ENCODE results near the gene WSCD2. TPM values are rescaled to one million over a fixed set of nuclear protein-coding genes. Genes with fewer than 3 reads are reported as not detected.

The WSCD2 gene
- total RNA-seq, 1 donor from 2014 or later, result 0.86 TPM

Other genes with a start within 250 kb of the WSCD2 start
- gene CMKLR1, start 210.0 kb downstream of the WSCD2 start, total RNA-seq, result 47.5 and 48.5 TPM in 2 replicates

All from osteocyte (in vitro differentiated cells).